Measurements from ENCODE around the gene ARL5B. TPM values are rescaled to one million over a fixed set of nuclear protein-coding genes. Genes with fewer than 3 reads are reported as not detected.

The ARL5B gene
- total and polyA plus RNA-seq, 2 of the 8 experiments (the other 6 are each of a cell fraction or from before 2014, with no cell fraction given), result 8.4 to 52.1 TPM

DNA sequence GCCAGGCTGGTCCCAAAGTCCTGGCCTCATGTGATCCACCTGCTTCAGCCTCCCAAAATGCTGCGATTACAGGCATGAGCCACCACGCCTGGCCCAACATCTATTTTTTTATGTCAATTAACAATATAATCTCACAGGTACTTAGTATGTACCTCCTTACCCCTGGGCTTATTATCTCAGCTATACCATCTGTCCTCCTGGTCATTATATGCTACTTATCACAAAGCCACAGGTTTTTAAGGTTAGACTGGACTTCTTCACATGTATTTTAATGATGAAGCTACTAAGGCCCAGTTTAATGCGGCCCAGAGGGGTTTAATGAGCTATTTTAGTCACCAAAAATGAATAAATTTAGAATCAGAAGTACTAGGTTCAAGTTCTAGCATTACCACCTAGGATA, 11.3 kb upstream of the ARL5B start:
- peaks cover 0 to 36% of the 10 kb centered on the region in 2 experiments; a peak in 2 of 4 replicates for H3K79me2 ChIP-seq (ENCODE audit: control insufficient read depth in 1 of 2, insufficient read depth in 2 of 2, low read length in 2 of 2)
- H2BK120ac ChIP-seq (replicated peaks; ENCODE audit: low read depth, low read length), result no peak overlapping the region
- POLR2A ChIA-PET (ENCODE audit: partially characterized antibody), result no interaction called here
- H2AFZ ChIP-seq (ENCODE audit: low read length), result no peak overlapping the region
- H3K56ac ChIP-seq (replicated peaks; ENCODE audit: insufficient read length, low read depth, low read length), result no peak overlapping the region
- no peak overlapping the region for H2BK20ac ChIP-seq (ENCODE audit: low read length)
- H3K23ac ChIP-seq (ENCODE audit: insufficient read length), result no peak overlapping the region
- H4K5ac ChIP-seq (ENCODE audit: insufficient read length, low read depth, low read length), result no peak overlapping the region
- H3K9me3 ChIP-seq (ENCODE audit: insufficient read depth in 2 of 2, low read depth in 1 of 2, low read length in 1 of 2), result no peaks in the 10 kb centered on the region
- H2BK5ac ChIP-seq (ENCODE audit: low read depth, low read length), result no peak overlapping the region
- H3K27me3 ChIP-seq (replicated peaks in 1 of 4; ENCODE audit: control insufficient read depth in 3 of 4, extremely low read depth in 1 of 4, insufficient read depth in 3 of 4, low read length in 3 of 4), result no peaks in the 10 kb centered on the region
- no peak overlapping the region for H3K9ac ChIP-seq (replicated peaks in 1 of 4; ENCODE audit: extremely low read depth in 1 of 4, low read depth in 3 of 4, low read length in 3 of 4)
- no peak overlapping the region for H3K27ac ChIP-seq (ENCODE audit: low read depth, low read length)
- H3K36me3 ChIP-seq (ENCODE audit: control insufficient read depth in 2 of 4, insufficient read depth in 4 of 4, low read length in 3 of 4), result peaks cover 0 to 21% (median 0%) of the 10 kb centered on the region in 4 experiments; a peak in 3 of 8 replicates
- H2AK5ac ChIP-seq (ENCODE audit: low read depth, low read length), result no peak overlapping the region
- CTCF ChIA-PET (ENCODE audit: partially characterized antibody), result interaction anchor here (0.6 kb wide), 1 partner anchor 145 kb away, joined by 3 read pairs; no protein-coding TSS in a partner anchor
- no peak overlapping the region for H3K18ac ChIP-seq (ENCODE audit: extremely low read depth, low read length)
- no peaks in the 10 kb centered on the region; the same call in 1 of the 2 replicates for H3K79me1 ChIP-seq (ENCODE audit: low read depth, low read length)
- no peak overlapping the region for H3K4me3 ChIP-seq (ENCODE audit: extremely low read depth in 1 of 4, insufficient read depth in 2 of 4, low read depth in 3 of 4, low read length in 4 of 4)
- no peak overlapping the region for H3K4me2 ChIP-seq (ENCODE audit: insufficient read depth in 1 of 2, low read depth in 2 of 2, low read length in 2 of 2)
- DNase-seq (ENCODE audit: low read depth in 1 of 2, low spot score in 2 of 2), result no peak
- no peak overlapping the region for H4K91ac ChIP-seq (replicated peaks; ENCODE audit: insufficient read length, low read length)
- H3K23me2 ChIP-seq (ENCODE audit: low read depth, low read length), result peaks cover 5% of the 10 kb centered on the region; the same call in 1 of the 2 replicates
- H3K14ac ChIP-seq (ENCODE audit: insufficient read length), result no peak overlapping the region
- H2BK15ac ChIP-seq (ENCODE audit: low read length), result no peak overlapping the region
- H3K4ac ChIP-seq (replicated peaks; ENCODE audit: insufficient read length, low read depth, low read length), result no peak overlapping the region
- H3K4me1 ChIP-seq (replicated peaks in 1 of 4; ENCODE audit: control insufficient read depth in 3 of 4, insufficient read depth in 4 of 4, low read length in 3 of 4), result no peaks in the 10 kb centered on the region; a peak in 2 of 7 replicates
- TF ChIP-seq SP4 (IDR thresholded peaks at IDR 0.05; ENCODE audit: low read length) (no peak), RFX5 (IDR thresholded peaks at IDR 0.05; ENCODE audit: borderline replicate concordance, low read depth, low read length) (no peak), POU5F1 (IDR thresholded peaks at IDR 0.05; ENCODE audit: low read depth, low read length) (no peak)
- no peak overlapping the region for H4K8ac ChIP-seq (ENCODE audit: extremely low read depth, insufficient read depth, low read length)
- H2BK12ac ChIP-seq (ENCODE audit: low read depth, low read length), result no peak overlapping the region
- H4K20me1 ChIP-seq (replicated peaks in 1 of 2; ENCODE audit: control insufficient read depth in 1 of 2, insufficient read depth in 2 of 2, low read length in 2 of 2), result no peaks in the 10 kb centered on the region
- no peak for FAIRE-seq
- WGBS, 2 experiments (ENCODE audit: extremely low coverage in 1 of 2, insufficient coverage in 1 of 2, insufficient read length in 1 of 2, insufficient replicate concordance in 2 of 2, low coverage in 1 of 2, low lambda C conversion rate in 2 of 2, missing lambda C conversion rate in 1 of 2), result 95% methylated on average over 3 of the region's 3 CpGs; no CpG with 5 or more reads in 1 of the 2 experiments

Measured in H1 (cell line).